ENCODE results near the gene EXOSC5. TPM values are rescaled to one million over a fixed set of nuclear protein-coding genes. Genes with fewer than 3 reads are reported as not detected.
"Not testable (repeated sequence)": the region's sequence is repeated elsewhere in the genome, so short reads cannot be mapped to it uniquely, and the experiment has no call there.

The EXOSC5 gene
- total and polyA plus RNA-seq, 5 experiments from 2014 or later = 18.3 to 88.0 (median 69.0) TPM

- Mint-ChIP-seq H3K4me1 (peaks cover 36 to 72% (median 62%) of the 10 kb centered on the region in 4 donors), H3K4me3 (peak overlapping the region; percentile 92 to 100 (median 99)), H3K36me3 (peaks cover 4 to 30% (median 7%) of the 10 kb centered on the region in 3 donors), H3K27ac (peak overlapping the region; percentile 84 to 99 (median 97)), H3K27me3 (no peaks in the 10 kb centered on the region), H3K9me3 (no peaks in the 10 kb centered on the region)
- peak; percentile 57 to 60 for ATAC-seq
- POLR2A ChIA-PET = interaction anchor here (0.6 to 12.0 kb wide), 22 partner anchors 9 to 201 kb away, joined by 3 to 180 read pairs (median 6); partner anchors contain the start of genes B9D2, CCDC97, EXOSC5 and HNRNPUL1
- peak; percentile 74 to 91 (median 84) for DNase-seq
Measured at GRCh38 chr19:41351339-41352245, 45.6 kb downstream of the EXOSC5 start.

DNA sequence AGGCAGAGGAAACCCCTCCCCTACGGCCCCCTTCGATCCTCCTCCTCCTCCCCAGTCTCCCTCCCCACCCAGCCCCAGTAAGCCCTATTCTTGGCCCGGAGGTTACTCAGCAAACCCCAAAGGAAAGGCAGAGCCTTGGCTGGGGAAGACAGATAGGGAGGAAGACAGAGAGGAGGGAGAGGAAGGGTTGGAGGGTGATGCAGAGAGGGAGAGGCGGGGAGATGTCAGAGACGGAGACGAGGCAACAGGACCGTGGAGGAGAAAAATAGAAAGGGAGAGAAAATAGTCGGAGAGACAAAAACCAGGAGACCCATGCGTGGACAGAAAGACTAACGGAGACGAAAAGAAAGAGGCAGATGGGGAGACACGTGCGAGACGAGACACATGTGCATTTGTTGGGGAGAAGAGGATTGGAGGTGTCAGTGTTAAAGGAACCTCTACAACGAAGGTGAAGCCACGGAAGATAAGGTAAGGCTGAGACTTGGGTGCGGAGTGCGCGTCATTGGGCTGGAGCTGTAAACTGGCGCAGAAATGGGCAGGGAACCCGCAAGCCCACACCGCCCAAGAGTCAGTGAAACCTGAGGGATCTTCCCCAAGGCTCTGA is 46.3 kb downstream of the EXOSC5 start:
- H3K27me3 Mint-ChIP-seq = no peaks in the 10 kb centered on the region
- POLR2A ChIA-PET = interaction anchor here (0.6 to 12.0 kb wide), 17 partner anchors 8 to 199 kb away, joined by 3 to 180 read pairs (median 9); partner anchors contain the start of genes B9D2, CCDC97, EXOSC5 and HNRNPUL1
- peak overlapping the region; percentile 84 to 99 (median 96) for H3K27ac Mint-ChIP-seq
- peak; percentile 9 to 21 for ATAC-seq
- peak overlapping the region; percentile 92 to 100 (median 99) for H3K4me3 Mint-ChIP-seq
- DNase-seq = peak in 1 of 10 donors; percentile 56
- H3K4me1 Mint-ChIP-seq = peaks cover 31 to 69% (median 58%) of the 10 kb centered on the region in 4 donors
- peaks cover 4 to 37% (median 11%) of the 10 kb centered on the region in 3 donors for H3K36me3 Mint-ChIP-seq
- H3K9me3 Mint-ChIP-seq = no peaks in the 10 kb centered on the region

DNA sequence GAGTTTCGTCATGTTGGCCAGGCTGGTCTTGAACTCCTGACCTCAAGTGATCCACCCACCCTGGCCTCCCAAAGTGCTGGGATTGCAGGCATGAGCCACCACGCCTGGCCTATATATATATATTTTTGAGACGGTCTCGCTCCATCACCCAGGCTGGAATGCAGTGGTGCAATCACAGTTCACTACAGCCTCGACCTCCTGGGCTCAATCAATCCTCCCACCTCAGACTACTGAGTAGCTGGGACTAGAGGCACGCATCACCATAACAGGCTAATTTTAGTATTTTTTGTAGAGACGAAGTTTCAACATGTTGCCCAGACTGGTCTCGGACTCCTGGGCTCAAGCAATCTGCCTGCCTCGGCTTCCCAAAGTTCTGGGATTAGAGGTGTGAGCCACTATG is 50.2 kb downstream of the EXOSC5 start:
- not testable (repeated sequence) for DNase-seq, ATAC-seq, H3K9me3 Mint-ChIP-seq, H3K27me3 Mint-ChIP-seq
- Mint-ChIP-seq H3K4me3 (peak overlapping the region in 1 of 10 donors; percentile 66), H3K36me3 (peaks cover 4 to 72% (median 22%) of the 10 kb centered on the region in 3 donors), H3K4me1 (peaks cover 27 to 71% (median 71%) of the 10 kb centered on the region in 4 donors), H3K27ac (peak overlapping the region in 1 of 10 donors; percentile 73)
- POLR2A ChIA-PET = interaction anchor here (0.6 to 12.0 kb wide), 8 partner anchors 9 to 1956 kb away, joined by 3 to 180 read pairs (median 6); partner anchors contain the start of genes B9D2, CCDC97, HNRNPUL1 and PAF1

GRCh38 chr19:41344162-41344561 is 53.0 kb downstream of the EXOSC5 start:
- POLR2A ChIA-PET = interaction anchor here (0.5 to 3.2 kb wide), 3 partner anchors 8 to 531 kb away, joined by 4 to 25 read pairs (median 5); partner anchors contain the start of gene TGFB1
- DNase-seq (no peak), ATAC-seq (no peak)
- H3K27me3 Mint-ChIP-seq = no peaks in the 10 kb centered on the region
- H3K4me1 Mint-ChIP-seq = peaks cover 24 to 70% (median 62%) of the 10 kb centered on the region in 4 donors
- H3K27ac Mint-ChIP-seq = peak overlapping the region in 4 of 10 donors; percentile 57 to 83 (median 74)
- H3K4me3 Mint-ChIP-seq = peak overlapping the region in 3 of 10 donors; percentile 26 to 41 (median 28)
- H3K36me3 Mint-ChIP-seq = peaks cover 4 to 93% (median 32%) of the 10 kb centered on the region in 3 donors
- H3K9me3 Mint-ChIP-seq = no peaks in the 10 kb centered on the region

DNA sequence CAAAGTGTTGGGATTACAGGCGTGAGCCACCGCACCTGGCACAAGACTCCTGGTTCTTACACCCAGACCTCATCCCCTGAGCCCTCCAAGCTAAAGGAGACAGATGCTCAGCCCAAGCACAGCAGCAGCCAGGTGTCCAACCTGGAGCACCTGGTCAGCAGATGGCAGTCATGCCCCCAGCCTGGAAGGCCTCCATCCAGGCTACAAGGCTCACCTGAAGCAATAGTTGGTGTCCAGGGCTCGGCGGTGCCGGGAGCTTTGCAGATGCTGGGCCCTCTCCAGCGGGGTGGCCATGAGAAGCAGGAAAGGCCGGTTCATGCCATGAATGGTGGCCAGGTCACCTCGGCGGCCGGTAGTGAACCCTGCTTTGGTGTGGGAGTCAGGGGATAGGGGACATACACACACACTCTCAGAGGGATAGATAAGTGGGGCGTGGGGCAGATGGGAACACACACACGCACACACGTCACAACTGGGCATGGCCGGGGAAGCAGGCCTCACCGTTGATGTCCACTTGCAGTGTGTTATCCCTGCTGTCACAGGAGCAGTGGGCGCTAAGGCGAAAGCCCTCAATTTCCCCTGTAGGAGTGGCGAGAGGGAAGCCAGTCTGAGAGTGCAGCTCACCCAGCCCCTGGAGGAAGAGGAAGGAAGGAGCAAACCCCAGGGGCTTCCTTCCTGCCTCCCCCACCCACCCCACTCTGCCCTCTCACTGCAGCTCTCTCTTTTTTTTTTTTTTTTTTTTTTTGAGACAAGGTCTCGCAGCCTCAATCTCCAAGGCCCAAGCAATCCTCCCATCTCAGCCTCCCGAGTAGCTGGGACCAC is 55.3 kb downstream of the EXOSC5 start:
- Mint-ChIP-seq H3K9me3 (no peaks in the 10 kb centered on the region), H3K36me3 (peaks cover 0 to 96% (median 27%) of the 10 kb centered on the region in 3 donors), H3K27ac (peak overlapping the region; percentile 47 to 86 (median 80)), H3K27me3 (no peaks in the 10 kb centered on the region), H3K4me3 (peak overlapping the region; percentile 7 to 77 (median 62)), H3K4me1 (peaks cover 19 to 69% (median 54%) of the 10 kb centered on the region in 4 donors)
- ATAC-seq (peak; percentile 64 to 77), DNase-seq (peak in 1 of 10 donors; percentile 28)
- POLR2A ChIA-PET = interaction anchor here (0.6 to 3.2 kb wide), 8 partner anchors 10 to 539 kb away, joined by 3 to 25 read pairs (median 4); partner anchors contain the start of gene TGFB1

GRCh38 chr19:41339936-41340335 is 57.2 kb downstream of the EXOSC5 start:
- POLR2A ChIA-PET = interaction anchor here (0.6 to 1.5 kb wide), 3 partner anchors 12 to 1899 kb away, joined by 3 to 4 read pairs (median 4); no protein-coding TSS in a partner anchor
- DNase-seq (no peak), ATAC-seq (no peak)
- H3K36me3 Mint-ChIP-seq = peaks cover 0 to 95% (median 25%) of the 10 kb centered on the region in 3 donors
- H3K4me1 Mint-ChIP-seq = peaks cover 19 to 71% (median 55%) of the 10 kb centered on the region in 4 donors
- H3K4me3 Mint-ChIP-seq = peak overlapping the region in 2 of 10 donors; percentile 26 to 52
- H3K27ac Mint-ChIP-seq = peak overlapping the region in 4 of 10 donors; percentile 48 to 60 (median 52)
- H3K9me3 Mint-ChIP-seq = no peaks in the 10 kb centered on the region
- H3K27me3 Mint-ChIP-seq = no peaks in the 10 kb centered on the region

Other genes with a start within 250 kb of the EXOSC5 start
- gene CYP2S1, start 204.1 kb downstream of the EXOSC5 start, total RNA-seq = not detected
- gene CYP2S1, start 204.1 kb downstream of the EXOSC5 start, polyA plus RNA-seq = not detected
- gene AXL, start 178.1 kb downstream of the EXOSC5 start, total RNA-seq = not detected
- gene AXL, start 178.1 kb downstream of the EXOSC5 start, polyA plus RNA-seq = under 1 TPM in 2 of 3 donors, not detected in 1; 0.11 to 0.21 TPM
- gene HNRNPUL1, start 133.0 kb downstream of the EXOSC5 start, total RNA-seq = 100 to 1,000 TPM; 262 to 280 TPM
- gene HNRNPUL1, start 133.0 kb downstream of the EXOSC5 start, polyA plus RNA-seq = 10 to 100 TPM; 40.7 to 67.6 (median 46.1) TPM
- gene CCDC97, start 87.2 kb downstream of the EXOSC5 start, total RNA-seq = 10 to 100 TPM; 46.6 to 49.1 TPM
- 10 to 100 TPM; 15.6 to 25.0 (median 24.6) TPM for gene CCDC97, start 87.2 kb downstream of the EXOSC5 start, polyA plus RNA-seq
- 10 to 100 TPM; 83.6 to 85.6 TPM for gene TGFB1, start 43.4 kb downstream of the EXOSC5 start, total RNA-seq
- gene TGFB1, start 43.4 kb downstream of the EXOSC5 start, polyA plus RNA-seq = 10 to 100 TPM; 30.5 to 45.4 (median 34.5) TPM
- gene B9D2, start 33.2 kb downstream of the EXOSC5 start, total RNA-seq = 10 to 100 TPM; 15.0 to 17.3 TPM
- gene B9D2, start 33.2 kb downstream of the EXOSC5 start, polyA plus RNA-seq = 10 to 100 TPM; 12.6 to 20.9 (median 19.8) TPM
- gene TMEM91, start 20.8 kb downstream of the EXOSC5 start, total RNA-seq = 1 to 10 TPM; 9.9 TPM
- gene TMEM91, start 20.8 kb downstream of the EXOSC5 start, polyA plus RNA-seq = 1 to 10 TPM; 3.6 to 8.3 (median 5.0) TPM
- gene BCKDHA, start 459 bp upstream of the EXOSC5 start, total RNA-seq = 10 to 100 TPM; 15.9 to 18.7 TPM
- gene BCKDHA, start 459 bp upstream of the EXOSC5 start, polyA plus RNA-seq = 10 to 100 TPM; 51.8 to 67.3 (median 53.8) TPM
- gene B3GNT8, start 30.0 kb upstream of the EXOSC5 start, total RNA-seq = under 1 TPM; 0.39 to 0.41 TPM
- 1 to 10 TPM in 1 of 3 donors, under 1 TPM in 2; 0.33 to 1.1 (median 0.89) TPM for gene B3GNT8, start 30.0 kb upstream of the EXOSC5 start, polyA plus RNA-seq
- 10 to 100 TPM; 26.2 to 28.7 TPM for gene DMAC2, start 42.6 kb upstream of the EXOSC5 start, total RNA-seq
- 10 to 100 TPM; 50.6 to 53.7 (median 52.4) TPM for gene DMAC2, start 42.6 kb upstream of the EXOSC5 start, polyA plus RNA-seq
- not detected for gene ERICH4, start 45.8 kb upstream of the EXOSC5 start, total RNA-seq
- gene ERICH4, start 45.8 kb upstream of the EXOSC5 start, polyA plus RNA-seq = not detected
- gene CEACAM21, start 178.8 kb upstream of the EXOSC5 start, total RNA-seq = 10 to 100 TPM; 56.7 to 59.1 TPM
- 10 to 100 TPM; 16.7 to 44.2 (median 19.8) TPM for gene CEACAM21, start 178.8 kb upstream of the EXOSC5 start, polyA plus RNA-seq
- not detected for gene CEACAM4, start 229.7 kb upstream of the EXOSC5 start, total RNA-seq
- not detected for gene CEACAM4, start 229.7 kb upstream of the EXOSC5 start, polyA plus RNA-seq